Measurements from ENCODE around the gene L3HYPDH.

L3HYPDH gene

DNA sequence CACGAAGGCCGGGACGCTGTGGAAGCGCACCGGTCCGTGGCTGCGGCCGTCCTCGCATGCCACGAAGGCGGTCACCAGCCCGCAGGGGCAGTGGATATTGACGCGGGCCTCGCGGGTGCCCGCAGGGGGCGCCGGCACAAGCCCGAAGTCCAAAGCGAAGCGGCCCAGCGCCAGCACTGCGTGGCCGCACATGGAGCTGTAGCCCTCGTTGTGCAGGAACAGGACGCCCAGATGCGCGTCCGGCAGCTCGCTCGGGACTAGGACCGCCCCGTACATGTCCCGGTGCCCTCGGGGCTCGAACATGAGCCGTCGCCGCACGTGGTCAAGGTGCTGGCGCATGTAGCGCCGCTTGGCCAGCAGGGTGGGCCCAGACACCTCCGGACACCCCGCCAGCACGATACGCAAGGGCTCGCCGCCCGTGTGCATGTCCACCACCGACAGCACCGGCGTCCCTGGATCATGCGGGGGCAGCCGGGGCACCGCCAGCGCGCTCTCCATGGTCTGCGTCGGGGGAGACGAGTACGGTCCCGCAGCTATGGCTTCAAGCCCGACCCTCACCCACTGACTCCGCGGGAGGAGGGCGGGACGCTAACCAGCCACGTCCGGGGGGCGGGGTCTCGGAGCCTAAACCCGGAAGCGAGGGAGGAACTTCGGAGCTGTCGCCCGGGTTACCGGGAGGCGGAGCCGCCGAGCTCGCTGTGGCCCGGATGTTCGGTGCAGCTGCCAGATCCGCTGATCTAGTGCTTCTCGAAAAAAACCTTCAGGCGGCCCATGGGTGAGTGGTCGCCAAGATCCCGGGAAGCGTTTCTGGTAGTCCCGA, at the start of gene L3HYPDH, which contains the start of gene JKAMP:
L3HYPDH (minus strand) TSS at position 590 of the 820 bp plus-strand sequence; CDS start at position 498, 92 bp downstream.
JKAMP (plus strand) TSS at position 699 of the 820 bp plus-strand sequence; CDS start at position 772, 73 bp downstream.
- DNase-seq (ENCODE audit: low read depth in 1 of 2, low spot score in 1 of 2), result peak; percentile 92 to 98

- no peak for DNase-seq (ENCODE audit: low read depth in 1 of 2, low spot score in 1 of 2)
Measured at GRCh38 chr14:59532419-59532818, 48.2 kb upstream of the L3HYPDH start.

- no peak for DNase-seq (ENCODE audit: low read depth in 1 of 2, low spot score in 1 of 2)
Measured at GRCh38 chr14:59530349-59530748, 46.1 kb upstream of the L3HYPDH start.

DNA sequence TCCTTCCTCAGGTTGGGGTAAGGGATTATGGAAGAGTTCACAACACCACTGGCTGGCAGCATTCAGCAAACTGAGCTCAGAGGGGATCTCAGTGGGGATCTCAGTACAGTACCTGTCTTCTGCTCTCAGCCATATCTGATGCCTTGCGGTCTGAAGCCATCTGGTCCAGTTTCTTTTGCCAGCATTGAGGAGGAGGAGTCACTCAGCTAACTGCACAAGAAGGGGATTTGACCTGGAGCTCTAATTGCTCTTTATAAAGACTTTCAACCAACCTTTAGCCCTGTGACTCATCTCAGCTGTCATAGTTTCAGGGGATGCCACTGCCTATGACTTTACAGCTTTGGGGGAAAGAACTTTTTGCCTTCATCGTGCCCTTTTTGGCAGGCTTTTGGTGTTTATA, 45.0 kb upstream of the L3HYPDH start:
- no peak for DNase-seq (ENCODE audit: low read depth in 1 of 2, low spot score in 1 of 2)

- no peak for DNase-seq (ENCODE audit: low read depth in 1 of 2, low spot score in 1 of 2)
Measured at GRCh38 chr14:59520224-59520623, 36.0 kb upstream of the L3HYPDH start.

- no peak for DNase-seq (ENCODE audit: low read depth in 1 of 2, low spot score in 1 of 2)
Measured at GRCh38 chr14:59511916-59512575, 27.8 kb upstream of the L3HYPDH start.

DNA sequence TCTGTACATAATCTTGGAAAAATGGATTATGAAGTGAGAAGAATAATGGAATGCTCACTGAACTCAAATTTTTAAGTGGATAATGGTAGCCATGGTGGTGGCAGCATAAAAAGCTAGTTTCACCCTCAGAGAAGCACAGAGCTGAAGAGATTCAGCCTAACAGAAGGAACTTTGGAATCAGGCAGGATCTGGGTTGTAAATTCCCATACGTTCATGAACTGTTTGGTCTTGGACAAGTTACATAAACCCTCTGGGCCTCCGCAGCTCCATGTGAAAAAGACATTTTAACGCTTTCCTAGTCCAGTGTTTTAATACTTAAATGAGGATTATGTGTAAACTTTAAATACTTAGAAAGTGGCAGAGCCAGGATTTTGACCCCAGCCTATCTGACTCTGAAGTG, 26.8 kb upstream of the L3HYPDH start:
- no peak for DNase-seq (ENCODE audit: low read depth in 1 of 2, low spot score in 1 of 2)

DNA sequence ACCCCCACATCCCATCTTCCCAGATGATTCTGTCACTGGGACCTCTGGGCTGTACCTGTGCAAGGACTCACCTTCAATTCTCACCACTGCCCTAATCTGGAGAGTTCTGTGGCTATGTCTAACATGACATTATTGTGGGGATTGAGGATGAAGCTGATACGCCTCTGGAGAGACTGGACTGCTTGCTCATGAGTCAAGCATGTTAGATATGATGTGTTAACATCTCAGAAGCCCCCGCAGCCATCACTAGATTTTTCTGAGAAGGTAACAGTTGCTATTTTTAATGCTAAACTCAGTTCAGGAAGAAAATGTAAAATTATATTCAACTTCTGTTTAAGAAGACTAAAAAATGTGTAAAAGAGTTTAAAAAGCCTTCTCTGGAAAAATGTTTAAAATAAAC, 25.8 kb upstream of the L3HYPDH start:
- DNase-seq (ENCODE audit: low read depth in 1 of 2, low spot score in 1 of 2), result no peak

DNA sequence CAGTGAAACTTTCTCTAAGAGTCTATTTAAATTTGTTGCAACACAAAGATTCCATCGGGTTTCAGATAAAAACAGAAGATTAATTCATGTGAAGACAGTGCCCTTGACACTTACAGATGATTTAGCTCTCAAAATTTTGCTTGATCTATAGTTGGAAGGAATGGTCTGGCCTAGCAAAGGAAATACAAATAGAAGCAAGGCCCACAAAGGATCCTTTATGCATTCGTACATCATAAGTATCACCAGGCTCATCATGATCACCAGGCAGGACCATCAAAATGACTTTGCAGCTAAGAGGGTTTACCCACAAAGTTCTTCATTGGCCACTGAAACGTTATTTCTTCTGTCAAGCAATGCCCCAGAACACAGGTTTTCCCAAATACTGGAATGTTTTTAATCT, 24.9 kb upstream of the L3HYPDH start:
- no peak for DNase-seq (ENCODE audit: low read depth in 1 of 2, low spot score in 1 of 2)

GRCh38 chr14:59507752-59508103, 23.5 kb upstream of the L3HYPDH start:
- DNase-seq (ENCODE audit: low read depth in 1 of 2, low spot score in 1 of 2), result no peak

- DNase-seq (ENCODE audit: low read depth in 1 of 2, low spot score in 1 of 2), result peak in 1 of 2 donors; percentile 18
Measured at GRCh38 chr14:59507063-59507751, 23.0 kb upstream of the L3HYPDH start.

DNA sequence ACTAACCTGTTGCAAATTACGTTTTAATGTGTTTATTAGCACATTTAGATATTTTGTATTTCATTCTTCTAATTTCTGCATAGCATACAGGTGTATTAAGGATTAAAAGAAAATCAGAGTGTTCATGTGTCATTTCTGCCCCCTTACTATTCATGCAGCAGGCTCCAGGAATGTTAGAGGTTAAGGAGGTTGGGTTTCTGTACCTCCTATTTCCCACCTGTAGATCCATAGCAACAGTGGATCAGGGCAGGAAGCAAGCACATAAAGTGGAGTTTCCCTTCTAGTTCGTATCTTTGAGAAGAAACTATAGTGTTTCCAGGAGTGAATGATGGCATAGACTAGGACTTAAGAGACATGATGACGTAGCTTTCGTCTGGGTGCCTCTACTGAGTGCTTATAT, 19.0 kb upstream of the L3HYPDH start:
- no peak for DNase-seq (ENCODE audit: low read depth in 1 of 2, low spot score in 1 of 2)

GRCh38 chr14:59500732-59501131, 16.5 kb upstream of the L3HYPDH start:
- DNase-seq (ENCODE audit: low read depth in 1 of 2, low spot score in 1 of 2), result no peak

DNA sequence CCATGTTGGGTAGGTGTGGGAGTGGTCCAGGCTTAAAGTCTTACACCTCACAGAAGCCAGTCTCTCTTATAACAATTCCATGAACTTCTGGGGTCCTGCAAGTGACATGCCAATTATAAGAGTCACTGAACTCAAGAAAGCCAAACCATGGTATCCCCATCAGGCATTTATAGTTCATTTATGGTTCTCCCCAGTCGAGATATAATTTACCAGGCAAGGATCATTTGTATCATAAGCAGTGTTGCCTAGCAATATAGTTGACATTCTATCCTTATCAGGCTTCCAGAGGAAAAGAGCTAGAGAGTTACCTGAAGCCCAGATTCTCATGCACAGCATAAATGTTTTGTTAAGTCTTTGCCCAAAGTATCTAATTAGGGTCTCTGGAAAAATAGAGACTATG, 8.2 kb upstream of the L3HYPDH start:
- no peak for DNase-seq (ENCODE audit: low read depth in 1 of 2, low spot score in 1 of 2)

GRCh38 chr14:59490756-59491155, 6.5 kb upstream of the L3HYPDH start:
- no peak for DNase-seq (ENCODE audit: low read depth in 1 of 2, low spot score in 1 of 2)

- no peak for DNase-seq (ENCODE audit: low read depth in 1 of 2, low spot score in 1 of 2)
Measured at GRCh38 chr14:59484639-59485175, 499 bp upstream of the L3HYPDH start.

DNA sequence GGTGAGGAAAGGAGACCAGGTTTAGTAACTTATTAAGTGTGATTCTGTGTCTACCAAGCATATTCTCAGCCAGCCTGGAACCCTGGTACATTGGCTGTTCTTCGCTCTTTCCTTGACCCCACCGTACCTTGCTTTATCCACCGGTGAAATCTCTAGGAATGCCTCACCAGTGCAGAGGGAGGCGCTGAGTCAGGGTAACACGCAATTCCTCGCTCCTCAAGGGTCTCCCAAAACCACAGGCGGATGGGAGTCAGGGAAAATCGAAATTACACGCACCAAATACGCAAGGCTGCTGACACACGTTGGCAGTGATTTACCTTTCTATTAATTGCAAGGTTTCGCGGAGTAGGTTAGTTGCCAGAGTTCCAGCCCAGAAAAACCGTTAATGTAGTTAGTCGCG, 845 bp downstream of the L3HYPDH start:
- DNase-seq (ENCODE audit: low read depth in 1 of 2, low spot score in 1 of 2), result no peak

- DNase-seq (ENCODE audit: low read depth in 1 of 2, low spot score in 1 of 2), result no peak
Measured at GRCh38 chr14:59482541-59483331, 1.5 kb downstream of the L3HYPDH start.

DNA sequence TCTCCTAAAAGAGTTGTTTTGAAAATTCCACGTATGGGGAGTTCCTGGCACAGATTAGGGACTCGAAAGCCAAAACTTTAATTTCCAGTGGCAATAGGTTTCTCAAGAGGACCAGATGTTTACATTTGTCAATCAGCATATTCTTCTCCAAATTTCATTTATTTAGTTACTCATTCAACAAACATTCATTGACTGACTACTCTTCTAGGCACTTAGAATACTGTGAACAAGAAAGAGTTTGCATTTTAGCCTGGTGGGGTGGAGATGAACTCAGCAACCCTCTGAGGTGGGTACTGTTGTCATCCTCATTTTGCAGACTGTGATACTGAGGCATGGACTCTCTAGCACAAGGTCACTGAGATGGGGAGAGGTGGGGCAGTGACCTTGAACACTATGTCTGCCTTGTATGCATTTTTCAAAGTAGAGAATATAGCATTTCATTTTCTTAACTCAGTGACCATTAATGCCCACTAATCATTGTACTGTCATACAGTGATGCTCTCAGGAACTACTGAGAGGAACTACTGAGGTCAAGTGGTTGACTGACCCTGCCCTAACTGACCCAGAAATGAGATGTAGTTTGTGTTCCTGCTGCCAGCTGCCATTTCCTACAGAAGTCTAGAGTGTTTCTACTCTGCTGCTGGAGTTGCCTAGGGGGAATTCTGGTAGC, 2.2 kb downstream of the L3HYPDH start:
- DNase-seq (ENCODE audit: low read depth in 1 of 2, low spot score in 1 of 2), result no peak

GRCh38 chr14:59481407-59481806, 2.8 kb downstream of the L3HYPDH start:
- no peak for DNase-seq (ENCODE audit: low read depth in 1 of 2, low spot score in 1 of 2)

All from stimulated activated CD4-positive, alpha-beta T cell treated with anti-CD3 and anti-CD28 coated beads, Interleukin-15, amount 100 ng/mL, for 1 hour (primary cell).